COLO668 (cell line): ENCODE data around the gene TMTC2.

Experiments used
- DNase-seq: peaks from one replicate; lab custom pipeline; 2025; ENCODE audit not compliant: unreplicated experiment; lab: John Stamatoyannopoulos, UW

TMTC2 gene

GRCh38 chr12:82686168-82687020 is at the start of gene TMTC2:
Gene TMTC2 (plus strand): TSS chr12:82686906.
- peak; percentile 94 for DNase-seq

GRCh38 chr12:82638324-82638723 is 48.4 kb upstream of the TMTC2 start:
- no peak for DNase-seq

- no peak for DNase-seq
Measured at GRCh38 chr12:82644896-82645295, 41.8 kb upstream of the TMTC2 start.

GRCh38 chr12:82645414-82645813 is 41.3 kb upstream of the TMTC2 start:
- DNase-seq = no peak

- no peak for DNase-seq
Measured at GRCh38 chr12:82647853-82648252, 38.9 kb upstream of the TMTC2 start.

GRCh38 chr12:82648259-82648909 is 38.3 kb upstream of the TMTC2 start:
- DNase-seq = no peak

GRCh38 chr12:82650627-82651337 is 35.9 kb upstream of the TMTC2 start:
- DNase-seq = peak; percentile 16

GRCh38 chr12:82651489-82651888 is 35.2 kb upstream of the TMTC2 start:
- DNase-seq = peak; percentile 15

GRCh38 chr12:82652071-82652470 is 34.6 kb upstream of the TMTC2 start:
- no peak for DNase-seq

GRCh38 chr12:82655751-82656150 is 31.0 kb upstream of the TMTC2 start:
- DNase-seq = no peak

- no peak for DNase-seq
Measured at GRCh38 chr12:82659343-82660207, 27.1 kb upstream of the TMTC2 start.

GRCh38 chr12:82660541-82661325 is 26.0 kb upstream of the TMTC2 start:
- DNase-seq = no peak

- no peak for DNase-seq
Measured at GRCh38 chr12:82663893-82664292, 22.8 kb upstream of the TMTC2 start.

GRCh38 chr12:82665142-82665923 is 21.4 kb upstream of the TMTC2 start:
- no peak for DNase-seq

- DNase-seq = no peak
Measured at GRCh38 chr12:82666830-82667229, 19.9 kb upstream of the TMTC2 start.

GRCh38 chr12:82671673-82672195 is 15.0 kb upstream of the TMTC2 start:
- no peak for DNase-seq

- DNase-seq = no peak
Measured at GRCh38 chr12:82672811-82673495, 13.8 kb upstream of the TMTC2 start.

- DNase-seq = no peak
Measured at GRCh38 chr12:82673698-82674097, 13.0 kb upstream of the TMTC2 start.
